DMS 273 (cell line): ENCODE measurements around the gene G2E3.
"Not testable (repeated sequence)": the region's sequence is repeated elsewhere in the genome, so short reads cannot be mapped to it uniquely, and the experiment has no call there.

Source experiments
- DNase-seq: peaks from one replicate; lab custom pipeline; 2025; ENCODE audit not compliant: unreplicated experiment; lab: John Stamatoyannopoulos, UW

The G2E3 gene

GRCh38 chr14:30558362-30558674 lies 640 bp upstream of the G2E3 start:
- DNase-seq: no peak

- peak; percentile 68 for DNase-seq
Observed at GRCh38 chr14:30559638-30560091, 707 bp downstream of the G2E3 start.

DNA sequence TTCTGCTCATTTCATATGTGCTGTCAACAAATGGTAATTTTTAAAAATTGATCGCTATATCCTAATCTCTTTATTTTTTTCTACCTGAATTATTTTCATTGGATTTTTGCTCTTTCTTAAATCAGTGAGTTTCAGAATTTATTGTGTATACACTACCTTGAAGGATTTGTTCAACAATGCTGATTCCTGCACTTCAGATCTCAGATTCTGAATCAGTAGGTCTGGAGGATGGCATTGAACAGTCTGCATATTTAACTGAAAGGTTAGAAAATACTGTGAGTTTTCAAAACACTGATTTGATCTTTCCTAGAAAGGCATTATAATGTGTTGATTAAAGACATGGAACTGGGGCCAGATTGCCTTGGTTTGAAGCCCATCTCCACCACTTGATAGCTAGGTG lies 1.6 kb downstream of the G2E3 start:
- DNase-seq: no peak

GRCh38 chr14:30564235-30564867 lies 5.4 kb downstream of the G2E3 start:
- DNase-seq: no peak

GRCh38 chr14:30564868-30565248 lies 5.9 kb downstream of the G2E3 start:
- no peak for DNase-seq

DNA sequence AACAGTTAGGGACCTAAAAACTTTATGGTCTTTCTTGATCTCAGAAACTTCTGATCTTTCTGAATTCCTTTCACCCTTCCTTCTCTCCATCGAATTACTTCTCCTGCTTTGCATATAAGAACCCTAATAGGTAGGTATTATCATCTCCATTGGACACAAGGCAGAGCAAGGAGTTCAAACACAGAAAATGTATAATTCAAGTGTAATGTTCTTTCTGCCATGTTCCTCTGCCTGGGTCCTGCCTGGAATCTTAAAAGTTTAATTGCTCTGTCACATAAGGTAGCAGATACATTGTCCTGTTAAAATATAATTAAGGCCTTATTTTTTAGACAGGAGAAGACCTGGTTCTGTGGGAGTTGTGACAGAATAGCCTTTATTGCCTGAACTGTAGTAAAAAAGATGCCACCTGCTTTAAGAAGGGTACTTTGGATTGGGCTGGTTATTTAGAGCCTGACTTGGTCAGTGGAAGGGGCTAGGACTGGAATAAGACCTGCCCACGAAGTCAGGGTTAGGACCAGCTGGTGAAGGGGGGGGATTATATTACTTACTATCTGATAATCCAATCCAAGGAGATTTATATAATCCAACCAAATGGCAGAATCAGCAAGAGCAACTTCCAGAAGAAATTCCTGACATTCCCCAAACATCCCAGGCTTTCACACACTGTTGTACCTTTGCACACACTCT lies 10.4 kb downstream of the G2E3 start:
- no peak for DNase-seq

- no peak for DNase-seq
Observed at GRCh38 chr14:30569903-30570226, 10.9 kb downstream of the G2E3 start.

DNA sequence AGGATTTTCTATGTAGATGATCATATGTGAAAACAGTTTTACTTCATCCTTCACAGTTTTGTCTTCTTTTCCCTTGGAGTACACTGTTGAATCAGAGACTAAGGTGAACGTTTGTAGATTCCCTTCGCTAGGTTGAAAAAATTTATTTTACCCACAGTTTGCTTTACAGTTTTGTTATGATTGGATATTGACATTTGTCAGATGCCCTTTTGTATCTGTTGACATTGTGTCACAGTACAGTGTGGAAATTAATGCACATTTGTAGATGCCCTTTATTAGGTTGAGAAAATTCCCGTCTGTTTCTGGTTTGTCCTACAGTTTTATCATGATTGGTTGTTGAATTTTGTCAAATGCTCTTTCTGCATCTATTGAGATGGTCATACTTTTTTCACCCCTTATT lies 13.3 kb downstream of the G2E3 start:
- no peak for DNase-seq

DNA sequence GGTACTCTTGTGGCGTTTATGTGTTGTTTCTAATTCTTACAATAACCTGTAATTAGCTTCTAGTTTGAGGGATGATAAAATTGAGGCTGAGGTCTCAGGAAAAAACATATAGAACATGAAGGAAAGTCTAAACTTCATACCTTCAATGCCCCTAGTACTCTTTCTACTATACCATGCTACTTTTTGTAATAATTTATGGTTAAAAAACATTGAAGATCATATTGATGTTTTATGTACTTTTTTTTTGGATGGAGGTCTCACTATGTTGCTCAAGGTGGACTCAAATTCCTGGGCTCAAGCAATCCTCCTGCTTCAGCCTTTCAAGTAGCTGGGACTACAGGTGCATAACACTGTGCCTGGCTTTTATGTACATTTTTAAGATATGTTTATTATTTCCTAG lies 13.8 kb downstream of the G2E3 start:
- DNase-seq: no peak

DNA sequence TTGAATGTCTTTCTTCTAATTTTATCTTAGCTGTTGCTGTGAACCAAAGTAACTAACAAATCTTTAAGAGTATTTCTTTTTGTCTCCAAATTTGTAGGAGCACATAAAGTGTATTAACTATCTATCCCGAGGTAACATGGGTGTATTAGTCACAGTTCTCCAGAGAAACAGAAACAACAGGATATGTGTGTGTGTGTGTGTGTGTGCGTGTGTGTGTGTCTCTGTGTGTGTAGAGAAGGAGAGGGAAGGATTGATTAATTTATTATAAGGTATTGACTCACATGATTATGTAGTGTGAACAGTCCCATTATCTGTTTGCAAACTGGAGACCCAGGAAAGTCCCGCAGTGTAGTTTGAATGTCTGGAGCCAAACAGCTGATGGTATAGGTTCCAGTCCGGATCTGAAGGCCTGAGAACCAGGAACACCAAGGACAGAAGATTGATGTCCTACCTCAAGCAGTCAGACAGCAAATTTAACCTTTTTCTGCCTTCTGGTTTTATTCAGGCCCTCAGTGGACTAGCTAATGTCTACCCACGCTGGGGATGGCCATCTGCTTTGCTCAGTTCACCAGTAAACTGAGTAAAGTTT lies 14.4 kb downstream of the G2E3 start:
- no peak for DNase-seq

DNA sequence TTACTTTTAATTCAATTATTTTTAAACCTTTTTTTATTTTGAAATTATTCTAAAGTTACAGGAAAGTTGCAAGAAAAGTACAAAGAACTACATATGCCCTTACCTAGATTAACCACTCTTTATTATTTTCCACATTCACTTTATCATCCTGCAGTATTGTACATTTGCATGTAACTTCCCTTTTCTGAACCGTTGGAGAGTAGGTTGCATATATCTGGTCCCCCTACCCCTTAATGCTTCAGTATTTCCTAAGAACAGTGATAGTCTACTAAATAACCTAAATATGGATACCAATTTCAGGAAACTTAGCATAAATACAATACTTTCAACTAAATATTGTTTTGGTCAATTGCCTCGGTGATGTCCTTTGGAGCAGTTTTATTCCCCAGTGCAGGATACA lies 15.0 kb downstream of the G2E3 start:
- no peak for DNase-seq

GRCh38 chr14:30574777-30575176 lies 15.8 kb downstream of the G2E3 start:
- not testable (repeated sequence) for DNase-seq

DNA sequence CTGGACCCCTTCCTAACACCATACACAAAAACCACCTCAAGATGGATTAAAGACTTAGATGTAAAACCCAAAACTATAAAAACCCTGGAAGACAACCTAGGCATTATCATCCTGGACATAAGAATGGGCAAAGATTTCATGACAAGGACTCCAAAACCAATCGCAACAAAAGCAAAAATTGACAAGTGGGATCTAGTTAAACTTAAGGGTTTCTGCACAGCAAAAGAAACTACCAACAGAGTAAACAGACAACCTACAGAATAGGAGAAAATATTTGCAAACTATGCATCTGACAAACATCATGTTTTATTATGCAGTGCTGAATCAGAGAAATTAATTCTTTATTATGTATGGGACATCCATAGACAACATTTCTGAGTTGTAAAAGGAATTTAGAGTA lies 17.4 kb downstream of the G2E3 start:
- DNase-seq: not testable (repeated sequence)

GRCh38 chr14:30580616-30581282 lies 21.8 kb downstream of the G2E3 start:
- no peak for DNase-seq

GRCh38 chr14:30581283-30581625 lies 22.3 kb downstream of the G2E3 start:
- DNase-seq: no peak

DNA sequence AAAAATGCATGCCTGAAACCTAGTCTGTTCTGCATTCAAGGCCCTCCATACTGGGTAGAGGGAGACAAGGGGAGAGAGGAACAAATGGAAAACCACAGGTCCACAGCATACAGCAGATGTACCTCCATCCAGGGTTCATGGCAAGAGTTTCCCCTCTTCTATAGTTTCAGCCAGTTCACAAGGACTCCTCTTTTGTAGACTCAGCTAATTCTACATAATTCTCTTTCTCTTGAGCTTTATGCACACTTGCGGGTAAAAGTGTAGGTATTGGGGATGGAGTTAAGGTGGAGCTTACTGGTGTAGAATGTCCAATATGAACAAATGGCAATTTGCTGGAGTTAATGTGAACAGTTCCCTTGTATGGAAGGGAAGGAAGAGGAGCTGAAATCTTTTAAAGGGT lies 23.4 kb downstream of the G2E3 start:
- no peak for DNase-seq

DNA sequence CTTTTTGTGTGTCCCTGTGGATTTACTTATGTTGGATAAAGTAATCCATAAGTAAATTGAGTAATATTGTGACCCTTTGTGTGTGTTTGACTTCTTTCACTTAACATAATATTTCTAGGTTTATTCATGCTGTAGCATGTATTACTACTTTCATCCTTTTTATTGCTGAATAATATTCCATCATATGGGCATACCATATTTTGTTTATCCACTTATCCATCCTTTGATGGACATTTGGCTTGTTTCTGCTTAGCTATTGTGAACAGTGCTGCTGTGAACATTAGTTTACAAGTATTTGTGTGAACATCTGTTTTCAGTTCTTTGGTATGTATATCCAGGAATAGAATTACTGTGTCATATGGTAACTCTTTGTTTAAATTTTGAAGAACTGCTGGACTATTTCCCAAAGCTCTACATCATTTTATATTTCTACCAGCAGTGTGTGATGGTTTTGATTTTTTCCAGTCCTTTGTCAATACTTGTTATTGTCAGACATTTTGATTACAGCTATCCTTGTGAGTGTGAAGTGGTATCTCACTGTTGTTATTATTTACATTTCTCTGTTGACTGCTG lies 25.2 kb downstream of the G2E3 start:
- DNase-seq: no peak

- no peak for DNase-seq
Observed at GRCh38 chr14:30585204-30585603, 26.2 kb downstream of the G2E3 start.

DNA sequence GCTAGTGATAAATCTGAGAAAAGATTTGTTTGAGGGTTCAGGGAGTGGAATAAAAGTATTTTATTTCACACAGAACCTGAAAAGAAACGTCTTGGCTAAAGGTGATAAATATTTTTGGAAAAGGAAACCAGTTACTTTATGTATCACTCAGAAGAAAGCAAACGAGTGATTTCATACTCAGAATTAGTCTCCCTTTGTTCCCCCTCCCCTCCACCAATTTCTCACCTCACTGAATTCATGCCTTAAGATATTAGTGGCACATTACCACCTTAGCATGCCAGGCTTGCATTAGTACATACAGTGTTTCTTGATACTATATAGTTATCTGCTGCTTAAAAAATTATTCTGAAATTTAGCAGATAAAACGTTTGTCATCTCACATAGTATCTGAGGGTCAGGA lies 28.2 kb downstream of the G2E3 start:
- DNase-seq: no peak

DNA sequence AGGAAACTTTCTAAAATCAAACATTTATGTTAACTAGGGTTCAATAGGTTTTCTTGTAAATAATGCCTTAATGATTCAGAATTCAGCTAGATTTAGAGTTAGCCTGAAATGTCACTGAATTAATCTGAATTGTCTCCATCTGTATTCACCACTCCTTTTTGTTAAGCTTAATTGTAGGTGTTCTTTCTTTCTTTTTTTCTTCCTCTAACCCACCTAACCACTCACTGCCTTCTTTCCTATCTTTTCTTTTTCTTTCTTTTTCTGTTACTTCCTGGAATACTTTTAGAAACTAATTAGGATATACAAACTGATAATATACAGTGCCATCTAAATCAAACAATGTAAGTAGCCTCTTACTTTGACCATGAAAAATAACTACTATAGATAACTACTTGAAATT lies 29.9 kb downstream of the G2E3 start:
- no peak for DNase-seq

DNA sequence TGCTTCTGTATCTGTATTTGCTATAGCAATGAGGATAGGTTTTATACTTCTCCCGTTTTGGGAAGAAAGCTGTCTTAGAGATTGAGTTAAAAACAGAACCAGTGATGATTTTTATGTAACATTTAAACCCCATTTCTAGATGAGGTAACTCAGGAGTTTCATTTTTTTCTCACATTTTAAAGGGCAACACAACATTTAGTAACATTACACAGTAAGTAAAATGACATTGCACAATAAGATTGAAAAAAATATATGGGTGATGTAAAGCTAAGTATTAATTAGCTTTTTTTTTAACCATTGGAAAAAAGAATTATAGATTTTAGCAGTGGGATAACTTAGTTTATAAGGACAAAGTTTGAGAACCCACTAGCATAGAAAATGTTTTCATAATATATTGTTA lies 38.0 kb downstream of the G2E3 start:
- no peak for DNase-seq

DNA sequence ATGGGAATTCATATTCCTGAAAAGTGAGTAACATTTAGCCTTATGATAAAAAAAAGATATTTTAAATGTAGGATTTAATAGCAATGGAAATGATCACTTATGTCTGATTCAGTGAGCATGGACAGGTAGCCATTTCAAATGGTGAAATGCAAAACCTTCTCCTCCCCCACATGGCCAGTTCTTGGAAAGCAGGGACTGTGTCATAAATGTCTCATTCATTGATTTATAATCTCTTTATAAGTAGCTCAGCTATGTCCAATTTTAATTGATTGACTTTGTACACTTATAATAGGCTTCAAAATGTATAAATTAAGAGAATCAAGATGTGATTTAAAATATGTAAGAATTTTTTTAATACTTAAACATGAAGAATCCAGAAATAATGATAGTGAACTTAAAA lies 38.5 kb downstream of the G2E3 start:
- no peak for DNase-seq
